IMR-90 (cell line): Measurements from ENCODE around the gene VTCN1. TPM values are rescaled to one million over a fixed set of nuclear protein-coding genes. Genes with fewer than 3 reads are reported as not detected.

Source experiments
- ATAC-seq: fragments of 200-7000 bp; cut with Tn5 transposase; 2 replicates; pipeline ENCODE4 v1.9.1; 2020; ENCODE audit warnings: low read depth, mild to moderate bottlenecking, moderate library complexity
- BruUV-seq: library from RNA; stranded (reverse); fragments of 400-500 nt; replicated peaks from 2 replicates; lab custom pipeline; 2021; lab: Mats Ljungman, UMichigan
- CTCF ChIA-PET: fragments of 300-600 bp; formaldehyde crosslinking; extraction: SDS; loops from one replicate; lab custom pipeline; 2021; ENCODE audit warnings: antibody characterized with exemption; lab: Yijun Ruan, JAX
- POLR2A ChIA-PET: fragments of 300-600 bp; sonication (Branson Sonifier 250); formaldehyde crosslinking; loops from one replicate; lab custom pipeline; 2022; ENCODE audit warnings: antibody characterized with exemption; ENCODE audit not compliant: unreplicated experiment; lab: Charles Lee
- DNase-seq: peaks from one replicate; pipeline ENCODE4 v3.0.0; 2013
- H2AFZ ChIP-seq: replicated peaks from 2 replicates; pipeline ENCODE3; 2013; ENCODE audit warnings: low read length, mild to moderate bottlenecking; ENCODE audit not compliant: poor library complexity
- H2AK5ac ChIP-seq: 2 replicates; pipeline ENCODE4 v1.6.1; 2013; ENCODE audit warnings: low read depth, low read length, inconsistent platforms
- H2AK9ac ChIP-seq: replicated peaks from 2 replicates; pipeline ENCODE3; 2013; ENCODE audit warnings: mild to moderate bottlenecking, low read depth, low read length, moderate library complexity; ENCODE audit not compliant: poor library complexity
- H2BK120ac ChIP-seq: 2 replicates; pipeline ENCODE4 v1.6.1; 2013; ENCODE audit warnings: low read depth, low read length, inconsistent platforms
- H2BK15ac ChIP-seq: 3 replicates; pipeline ENCODE4 v1.6.1; 2013; ENCODE audit warnings: low read depth, low read length, inconsistent platforms
- H2BK20ac ChIP-seq: 2 replicates; pipeline ENCODE4 v1.6.1; 2013; ENCODE audit warnings: low read depth, mild to moderate bottlenecking, inconsistent platforms, low read length, moderate library complexity
- H2BK5ac ChIP-seq: 2 replicates; pipeline ENCODE4 v1.6.1; 2013; ENCODE audit warnings: mild to moderate bottlenecking, low read depth, low read length, inconsistent platforms; ENCODE audit not compliant: poor library complexity, severe bottlenecking
- H3K14ac ChIP-seq: replicated peaks from 2 replicates; pipeline ENCODE4 v1.6.1; 2013; ENCODE audit warnings: low read depth, low read length, inconsistent platforms
- H3K18ac ChIP-seq: 2 replicates; pipeline ENCODE4 v1.6.1; 2013; ENCODE audit warnings: low read depth, low read length, control low read depth
- H3K23ac ChIP-seq: 2 replicates; pipeline ENCODE4 v1.6.1; 2013; ENCODE audit warnings: low read depth, low read length, inconsistent platforms
- H3K27ac ChIP-seq: 2 replicates; pipeline ENCODE4 v1.5.1; 2013; ENCODE audit warnings: mild to moderate bottlenecking, control low read depth, low read length; ENCODE audit not compliant: insufficient read depth
- H3K27me3 ChIP-seq: 2 replicates; pipeline ENCODE4 v1.6.1; 2013; ENCODE audit warnings: low read length; ENCODE audit not compliant: control insufficient read depth, insufficient read depth
- H3K36me3 ChIP-seq: 2 replicates; pipeline ENCODE4 v1.6.1; 2013; ENCODE audit warnings: low read length, mixed read lengths; ENCODE audit not compliant: control insufficient read depth, insufficient read depth
- H3K4ac ChIP-seq: 2 replicates; pipeline ENCODE4 v1.6.1; 2013; ENCODE audit warnings: low read depth, low read length, inconsistent platforms
- H3K4me1 ChIP-seq: 2 replicates; pipeline ENCODE4 v1.6.1; 2013; ENCODE audit warnings: low read length, mixed read lengths; ENCODE audit not compliant: control insufficient read depth, insufficient read depth
- H3K4me2 ChIP-seq: 2 replicates; pipeline ENCODE4 v1.6.1; 2013; ENCODE audit warnings: low read depth, mild to moderate bottlenecking, control low read depth, low read length, moderate library complexity
- H3K4me3 ChIP-seq: 2 replicates; pipeline ENCODE4 v1.5.1; 2013; ENCODE audit warnings: low read depth, mild to moderate bottlenecking, control low read depth, low read length, moderate library complexity; ENCODE audit not compliant: insufficient read depth
- H3K56ac ChIP-seq: 2 replicates; pipeline ENCODE4 v1.6.1; 2013; ENCODE audit warnings: low read length, inconsistent platforms; ENCODE audit not compliant: insufficient read depth; ENCODE audit errors: extremely low read depth
- H3K79me1 ChIP-seq, 2 experiments: 2 replicates each; pipeline ENCODE4 v1.6.1; 2013; ENCODE audit warnings: low read length in 2 of 2, inconsistent platforms in 1 of 2, low read depth in 1 of 2
- H3K9ac ChIP-seq: 2 replicates; pipeline ENCODE4 v1.6.1; 2013; ENCODE audit warnings: low read depth, low read length, control low read depth
- H3K9me1 ChIP-seq: 2 replicates; pipeline ENCODE4 v1.6.1; 2013; ENCODE audit warnings: low read length, inconsistent platforms; ENCODE audit not compliant: insufficient read depth
- H3K9me3 ChIP-seq: 2 replicates; pipeline ENCODE4 v1.6.1; 2013; ENCODE audit warnings: low read length; ENCODE audit not compliant: control insufficient read depth, insufficient read depth
- H4K20me1 ChIP-seq: 2 replicates; pipeline ENCODE4 v1.6.1; 2013; ENCODE audit warnings: low read length, inconsistent platforms; ENCODE audit not compliant: insufficient read depth
- H4K5ac ChIP-seq: 2 replicates; pipeline ENCODE4 v1.6.1; 2013; ENCODE audit warnings: mild to moderate bottlenecking, low read depth, low read length, control low read depth
- H4K8ac ChIP-seq, 2 experiments: 2 replicates each; pipeline ENCODE4 v1.6.1; 2013; ENCODE audit warnings: low read depth in 2 of 2, low read length in 2 of 2, control low read depth in 1 of 2, inconsistent platforms in 1 of 2
- H4K91ac ChIP-seq: 2 replicates; pipeline ENCODE4 v1.6.1; 2013; ENCODE audit warnings: low read depth, low read length, inconsistent platforms; ENCODE audit not compliant: insufficient read depth
- BHLHE40 ChIP-seq: fragments of 150-350 bp; IDR thresholded peaks from 2 replicates; pipeline ENCODE4 v1.6.1; 2016; ENCODE audit warnings: mild to moderate bottlenecking, low read depth, low read length
- CHD1 ChIP-seq: IDR thresholded peaks from 2 replicates; pipeline ENCODE4 v1.6.1; 2012; ENCODE audit warnings: low read depth, low read length, improper control_type of control experiment
- MAFK ChIP-seq: IDR thresholded peaks from 2 replicates; pipeline ENCODE4 v1.6.1; 2012; ENCODE audit warnings: low read depth, low read length, improper control_type of control experiment
- NFE2L2 ChIP-seq: fragments of 150-350 bp; IDR thresholded peaks from 2 replicates; pipeline ENCODE4 v1.6.1; 2016; ENCODE audit warnings: low read depth, mild to moderate bottlenecking, low read length
- RCOR1 ChIP-seq: IDR thresholded peaks from 2 replicates; pipeline ENCODE4 v1.6.1; 2012; ENCODE audit warnings: mild to moderate bottlenecking, low read length, improper control_type of control experiment; ENCODE audit not compliant: insufficient replicate concordance
- WGBS, 2 experiments: methylation state at CpG; one replicate each; pipeline versions ENCODE4 v1.1.5 to v1.1.7; 2013; ENCODE audit warnings: missing lambda C conversion rate in 2 of 2; ENCODE audit not compliant: insufficient read length in 1 of 2; ENCODE audit errors: extremely low coverage in 2 of 2; 5-methylcytosine and 5-hydroxymethylcytosine counted together
- dilution Hi-C: fragments of 300-500 bp; cut with HindIII; formaldehyde crosslinking; loops from one replicate; pipeline ENCODE4 v1.14.3; 2018; ENCODE audit warnings: low sequenced_read_pairs; ENCODE audit not compliant: unreplicated experiment
- in situ Hi-C: fragments of 300-500 bp; cut with MboI; formaldehyde crosslinking; loops from 3 replicates; pipeline ENCODE4 v1.14.3; 2019; ENCODE audit warnings: low sequenced_read_pairs, inconsistent platforms, mixed read lengths
- intact Hi-C: fragments of 100-400 bp; cut with micrococcal nuclease; formaldehyde crosslinking; loops from 2 replicates; pipeline ENCODE4 v1.10.0; 2022
- polyA plus RNA-seq, 3 experiments: library from polyadenylated mRNA; depleted of rRNA; stranded (reverse); fragments of >200 nt; gene quantifications; 2 replicates each; pipeline ENCODE4 v1.2.3, GENCODE V29; 2012; ENCODE audit warnings: low replicate concordance in 1 of 3
- total RNA-seq: library from RNA; depleted of rRNA; stranded (reverse); fragments of >200 nt; gene quantifications from 2 replicates; pipeline ENCODE4 v1.2.3, GENCODE V29; 2012
- TF ChIP-seq, protein P1 (sequence below): fragments of 150-350 bp; IDR thresholded peaks from 2 replicates; pipeline ENCODE4 v1.6.1; 2017; ENCODE audit warnings: mild to moderate bottlenecking, antibody characterized with exemption, low read length, low read depth

Gene VTCN1
- total and polyA plus RNA-seq, 2 of the 4 experiments (the other 2 are of a cell fraction): not detected

- Histone ChIP-seq H3K9me1 (peaks cover 24% of the 10 kb centered on the region), H2BK15ac (peak overlapping the region; percentile 49; the same call in 2 of the 3 replicates), H3K4me2 (peak overlapping the region; percentile 39; the same call in 1 of the 2 replicates), H4K8ac (peak overlapping the region; percentile 18 to 39; a peak in 1 of 4 replicates), H3K9ac (no peak overlapping the region), H3K4me3 (no peak overlapping the region), H2AFZ (no peak overlapping the region), H3K56ac (no peak overlapping the region), H3K23ac (no peak overlapping the region), H3K9me3 (no peaks in the 10 kb centered on the region), H3K18ac (peak overlapping the region; percentile 87), H3K79me1 (peaks cover 0 to 8% of the 10 kb centered on the region in 2 experiments; a peak in 1 of 4 replicates), H2BK120ac (peak overlapping the region; percentile 73), H4K91ac (peak overlapping the region; percentile 62; the same call in 1 of the 2 replicates), H2BK20ac (peak overlapping the region; percentile 76), H3K27me3 (no peaks in the 10 kb centered on the region), H3K14ac (peak overlapping the region; percentile 78; the same call in 1 of the 2 replicates), H4K20me1 (peaks cover 3% of the 10 kb centered on the region; the same call in 1 of the 2 replicates), H3K4ac (peak overlapping the region; percentile 8), H2BK5ac (peak overlapping the region; percentile 43), H2AK9ac (no peak overlapping the region), H2AK5ac (peak overlapping the region; percentile 68; the same call in 1 of the 2 replicates), H4K5ac (0 out of 2 replicates have a peak overlapping the region, but pooled peaks have one; percentile 53), H3K4me1 (peaks cover 24% of the 10 kb centered on the region), H3K36me3 (peaks cover 4% of the 10 kb centered on the region), H3K27ac (no peak overlapping the region)
- WGBS, 2 experiments: no CpG with 5 or more reads among the region's 4 CpGs
- intact Hi-C loops (no loop called here), in situ Hi-C loops (no loop called here), dilution Hi-C loops (no loop called here)
- BruUV-seq: no TSS peak
- TF ChIP-seq CHD1: no peak
- TF ChIP-seq, protein P1, sequence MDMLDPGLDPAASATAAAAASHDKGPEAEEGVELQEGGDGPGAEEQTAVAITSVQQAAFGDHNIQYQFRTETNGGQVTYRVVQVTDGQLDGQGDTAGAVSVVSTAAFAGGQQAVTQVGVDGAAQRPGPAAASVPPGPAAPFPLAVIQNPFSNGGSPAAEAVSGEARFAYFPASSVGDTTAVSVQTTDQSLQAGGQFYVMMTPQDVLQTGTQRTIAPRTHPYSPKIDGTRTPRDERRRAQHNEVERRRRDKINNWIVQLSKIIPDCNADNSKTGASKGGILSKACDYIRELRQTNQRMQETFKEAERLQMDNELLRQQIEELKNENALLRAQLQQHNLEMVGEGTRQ: no peak
- TF ChIP-seq RCOR1: no peak
- TF ChIP-seq BHLHE40: no peak
- no peak for TF ChIP-seq MAFK
- no peak for TF ChIP-seq NFE2L2
- ChIA-PET POLR2A (no interaction called here), CTCF (no interaction called here)
- peak; percentile 64 for DNase-seq
- no peak for ATAC-seq
Measured at GRCh38 chr1:117097443-117097842, 113.3 kb downstream of the VTCN1 start.
